NCI-H2029 (cell line): Measurements from ENCODE around the gene PLSCR3.
A peak's percentile ranks its signal among the peaks of the same experiment; 100 is the strongest.
"Not testable (repeated sequence)": the region's sequence is repeated elsewhere in the genome, so short reads cannot be mapped to it uniquely, and the experiment has no call there.

ENCODE experiments used
- DNase-seq: peaks from one replicate; lab custom pipeline; 2025; lab: John Stamatoyannopoulos, UW

The PLSCR3 gene

GRCh38 chr17:7380321-7380720, 14.0 kb downstream of the PLSCR3 start:
- no peak for DNase-seq

DNA sequence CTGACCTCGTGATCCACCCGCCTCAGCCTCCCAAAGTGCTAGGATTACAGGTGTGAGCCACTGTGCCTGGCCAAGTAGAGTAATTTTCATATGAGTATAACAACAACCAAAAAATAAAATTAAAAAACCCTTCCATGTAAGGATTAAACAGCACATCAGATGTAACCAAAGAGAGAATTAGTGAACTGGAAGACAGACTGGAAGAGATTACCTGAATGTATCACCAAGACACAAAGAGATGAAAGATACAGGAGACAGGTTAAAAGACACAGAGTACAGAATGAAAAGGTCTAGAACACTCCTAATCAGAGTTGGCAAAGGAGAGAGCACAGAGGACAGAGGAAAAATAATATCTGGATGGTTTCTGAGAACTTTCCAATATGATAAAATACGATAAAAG, 15.2 kb downstream of the PLSCR3 start:
- DNase-seq: no peak

- no peak for DNase-seq
Observed at GRCh38 chr17:7374353-7374752, 20.0 kb downstream of the PLSCR3 start.

DNA sequence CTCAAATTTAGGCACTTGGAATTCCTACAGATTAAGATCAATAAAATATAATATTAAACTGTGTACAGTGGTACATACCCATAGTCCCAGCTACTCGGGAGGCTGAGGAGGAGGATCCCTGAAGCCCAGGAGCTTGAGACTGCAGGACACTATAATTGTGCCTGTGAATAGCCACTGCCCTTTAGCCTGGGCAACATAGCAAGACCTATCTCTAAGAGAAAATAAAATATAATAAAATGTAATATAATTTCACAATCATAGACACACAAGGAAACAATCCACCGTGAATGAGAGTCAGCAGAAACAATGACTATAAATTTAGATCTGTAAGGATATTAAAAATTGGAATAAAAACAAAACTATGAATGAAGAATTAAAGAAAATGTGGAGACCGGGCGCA, 23.5 kb downstream of the PLSCR3 start:
- no peak for DNase-seq

- no peak for DNase-seq
Observed at GRCh38 chr17:7369825-7370224, 24.5 kb downstream of the PLSCR3 start.

DNA sequence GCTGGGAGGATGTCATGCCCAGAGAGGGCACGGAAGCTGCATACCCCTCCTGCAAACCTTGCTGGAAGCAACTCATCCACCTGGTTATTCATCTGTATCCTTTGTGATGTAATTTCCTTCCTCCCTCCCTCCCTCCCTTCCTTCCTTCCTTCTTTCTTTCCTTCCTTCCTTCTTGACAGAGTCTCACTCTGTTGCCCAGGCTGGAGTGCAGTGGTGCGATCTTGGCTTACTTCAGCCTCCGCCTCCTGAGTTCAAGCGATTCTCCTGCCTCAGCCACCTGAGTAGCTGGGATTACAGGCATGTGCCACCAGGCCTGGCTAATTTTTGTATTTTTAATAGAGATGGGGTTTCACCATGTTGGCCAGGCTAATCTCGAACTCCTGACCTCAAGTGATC, 25.7 kb downstream of the PLSCR3 start:
- DNase-seq: not testable (repeated sequence)

GRCh38 chr17:7367918-7368598, 26.3 kb downstream of the PLSCR3 start:
- no peak for DNase-seq

DNA sequence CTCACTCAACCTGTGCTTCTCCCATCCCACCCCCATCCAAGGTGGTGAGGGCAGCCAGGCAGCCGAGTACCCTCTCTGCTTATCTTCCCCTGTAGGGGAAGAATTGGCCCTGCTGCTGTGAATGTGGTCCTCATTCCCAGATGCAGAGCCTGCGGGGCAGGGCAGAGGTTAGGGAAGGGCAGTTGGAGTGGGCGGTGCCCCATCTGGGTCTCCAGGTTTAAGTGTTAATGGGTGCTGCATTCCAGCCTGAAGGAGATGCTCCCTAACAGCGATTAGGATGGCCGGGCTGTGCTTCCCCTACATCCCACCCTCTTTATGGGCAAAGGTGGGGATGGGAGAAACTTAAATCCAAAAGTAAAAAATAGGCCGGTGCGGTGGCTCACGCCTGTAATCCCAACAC, 27.2 kb downstream of the PLSCR3 start:
- DNase-seq: no peak

- DNase-seq: not testable (repeated sequence)
Observed at GRCh38 chr17:7365963-7366362, 28.4 kb downstream of the PLSCR3 start.

DNA sequence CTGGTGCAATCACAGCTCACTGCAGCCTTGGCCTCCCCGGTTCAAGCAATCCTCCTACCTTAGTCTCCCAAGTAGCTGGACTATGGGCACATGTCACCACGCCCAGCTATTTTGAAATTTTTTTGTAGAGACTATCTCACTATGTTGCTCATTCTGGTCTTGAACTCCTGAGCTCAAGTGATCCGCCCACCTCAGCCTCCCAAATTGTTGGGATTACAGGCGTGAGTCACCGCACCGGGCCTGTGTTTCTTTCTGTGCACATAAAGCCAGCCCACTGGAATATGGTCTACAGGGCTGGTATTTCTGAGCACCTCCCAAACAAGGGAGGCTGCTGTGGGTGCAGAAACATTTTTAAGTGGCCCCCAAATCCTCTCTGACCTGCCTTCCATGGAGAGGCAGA, 31.0 kb downstream of the PLSCR3 start:
- no peak for DNase-seq

- DNase-seq: no peak
Observed at GRCh38 chr17:7361906-7362305, 32.4 kb downstream of the PLSCR3 start.

GRCh38 chr17:7357381-7357780, 36.9 kb downstream of the PLSCR3 start:
- no peak for DNase-seq

DNA sequence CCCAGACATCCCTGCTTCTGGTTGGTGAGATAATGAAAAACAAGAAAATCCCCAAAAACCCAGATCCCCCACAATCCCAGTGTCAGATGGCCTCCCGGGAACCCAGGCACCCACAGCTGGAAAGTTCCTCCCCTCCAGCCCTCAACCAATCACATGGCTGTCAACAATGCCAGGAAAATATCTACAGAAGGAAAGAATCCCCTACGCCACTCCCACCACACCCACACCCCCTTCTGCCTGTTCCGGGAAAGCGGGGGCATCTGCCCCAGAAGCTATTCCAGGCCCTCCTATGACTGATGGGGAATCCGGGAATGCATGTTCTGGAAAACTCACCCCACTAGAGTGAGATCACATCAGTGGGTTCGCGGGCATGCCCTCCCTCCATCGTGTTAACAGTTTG, 37.6 kb downstream of the PLSCR3 start:
- no peak for DNase-seq

- peak; percentile 33 for DNase-seq
Observed at GRCh38 chr17:7356072-7356549, 38.2 kb downstream of the PLSCR3 start.

GRCh38 chr17:7355573-7355972, 38.8 kb downstream of the PLSCR3 start:
- DNase-seq: no peak

DNA sequence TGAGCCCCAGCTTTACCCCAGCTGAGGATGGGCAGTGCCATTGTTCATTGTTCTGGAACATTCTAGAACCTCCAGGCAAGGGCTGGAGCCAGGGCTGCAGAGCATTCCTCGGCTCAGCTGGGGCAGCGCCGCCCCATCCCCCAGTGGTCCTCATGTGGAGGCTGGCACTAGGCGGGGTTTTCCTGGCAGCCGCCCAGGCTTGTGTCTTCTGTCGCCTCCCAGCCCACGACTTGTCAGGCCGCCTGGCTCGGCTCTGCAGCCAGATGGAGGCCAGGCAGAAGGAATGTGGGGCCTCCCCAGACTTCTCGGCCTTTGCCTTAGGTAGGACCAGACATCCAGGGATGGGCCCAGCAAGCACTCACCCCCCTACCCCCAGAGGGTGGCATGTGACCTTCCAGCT, 39.3 kb downstream of the PLSCR3 start, which contains the start of gene TMEM95:
Gene TMEM95, plus strand, starts transcription at position 104 of the 400 bp plus-strand sequence. Its CDS starts 49 bp downstream, at position 153.
- no peak for DNase-seq

DNA sequence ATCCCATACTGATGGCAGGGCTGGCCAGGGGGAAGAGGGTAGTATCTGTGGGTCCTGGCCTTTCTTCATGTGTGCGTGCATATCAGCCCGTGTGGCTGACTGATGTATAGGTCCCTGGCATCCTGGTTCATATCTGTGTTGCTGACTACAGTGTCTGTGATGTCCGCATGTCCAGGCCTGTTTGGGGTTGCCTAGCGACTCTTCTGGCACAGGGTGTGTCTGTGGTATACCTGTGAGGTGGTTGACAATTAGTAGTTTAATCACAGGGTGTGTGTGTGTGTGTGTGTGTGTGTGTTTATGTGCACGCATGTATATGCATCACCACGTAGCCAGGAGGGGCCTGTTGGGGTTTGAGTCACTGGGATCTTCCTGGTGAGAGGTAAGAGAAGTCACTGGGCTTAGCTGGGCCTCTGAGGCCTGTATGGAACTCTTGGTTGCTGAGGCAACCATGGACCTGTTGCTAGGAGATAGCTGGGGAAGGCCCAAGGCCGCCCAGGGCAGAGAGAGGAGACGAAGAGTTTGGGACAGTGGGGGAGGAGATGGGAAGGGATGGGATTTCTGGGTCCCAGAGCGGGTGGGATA, 40.0 kb downstream of the PLSCR3 start:
- no peak for DNase-seq

DNA sequence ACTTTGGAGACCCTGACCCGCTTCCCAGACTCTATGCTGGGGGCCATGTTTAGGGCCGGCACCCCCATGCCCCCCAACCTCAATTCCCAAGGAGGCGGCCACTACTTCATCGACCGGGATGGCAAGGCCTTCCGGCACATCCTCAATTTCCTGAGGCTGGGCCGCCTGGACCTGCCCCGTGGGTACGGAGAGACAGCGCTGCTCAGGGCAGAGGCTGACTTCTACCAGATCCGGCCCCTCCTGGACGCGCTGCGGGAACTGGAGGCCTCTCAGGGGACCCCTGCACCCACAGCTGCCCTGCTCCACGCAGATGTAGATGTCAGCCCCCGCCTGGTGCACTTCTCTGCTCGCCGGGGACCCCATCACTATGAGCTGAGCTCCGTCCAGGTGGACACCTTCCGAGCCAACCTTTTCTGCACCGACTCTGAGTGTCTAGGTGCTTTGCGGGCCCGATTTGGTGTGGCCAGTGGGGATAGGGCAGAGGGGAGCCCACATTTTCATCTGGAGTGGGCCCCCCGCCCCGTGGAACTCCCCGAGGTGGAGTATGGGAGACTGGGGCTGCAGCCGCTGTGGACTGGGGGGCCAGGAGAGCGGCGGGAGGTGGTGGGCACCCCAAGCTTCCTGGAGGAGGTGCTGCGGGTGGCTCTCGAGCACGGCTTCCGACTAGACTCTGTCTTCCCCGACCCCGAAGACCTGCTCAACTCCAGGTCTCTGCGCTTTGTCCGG, 41.3 kb downstream of the PLSCR3 start:
- DNase-seq: no peak

- DNase-seq: no peak
Observed at GRCh38 chr17:7352503-7352889, 41.8 kb downstream of the PLSCR3 start.

DNA sequence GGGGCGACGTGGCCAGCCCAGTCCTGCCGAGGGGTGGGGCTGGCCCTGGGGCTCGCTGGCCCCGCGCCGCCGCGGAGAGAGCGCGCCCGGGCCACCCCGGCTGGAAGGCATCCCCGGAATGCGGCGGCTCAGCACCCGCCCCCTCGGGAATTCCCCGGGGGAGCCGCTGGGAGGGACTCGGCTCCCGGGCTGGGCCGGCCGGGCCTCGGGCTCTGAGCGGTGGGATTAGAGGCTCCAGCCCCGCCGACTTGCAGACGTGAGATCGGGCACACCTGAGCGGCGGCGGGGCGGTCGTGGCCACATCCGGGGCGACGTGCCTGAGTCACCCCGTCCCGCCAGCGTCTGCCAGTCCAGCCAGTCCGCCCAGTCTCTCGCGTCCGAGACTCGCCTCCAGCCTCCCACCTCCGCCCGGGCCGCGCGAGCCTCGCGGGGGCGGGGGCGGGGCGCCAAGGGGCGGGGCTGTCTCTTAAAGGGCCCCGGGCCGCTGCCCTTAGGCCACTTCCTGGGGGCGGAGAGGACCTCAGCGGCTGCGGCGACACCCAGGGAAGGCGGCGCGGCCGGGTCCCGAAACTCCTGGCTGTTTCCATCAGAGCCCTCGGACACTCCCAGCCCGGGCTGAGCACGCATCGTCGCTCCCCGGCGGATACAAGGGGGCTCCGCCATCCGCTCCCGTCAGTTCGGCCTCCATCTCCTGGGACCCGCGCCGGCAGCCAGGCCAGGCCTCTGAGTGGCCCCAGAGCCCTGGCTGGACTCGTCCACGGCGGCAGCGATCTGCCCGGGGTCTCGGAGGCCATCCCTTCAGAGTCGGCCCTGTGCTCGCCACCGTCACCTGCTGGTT, 42.4 kb downstream of the PLSCR3 start, which contains the start of gene KCTD11:
Gene KCTD11, plus strand, starts transcription at position 498 of the 838 bp plus-strand sequence.
- no peak for DNase-seq

GRCh38 chr17:7348478-7349242, 45.7 kb downstream of the PLSCR3 start:
- DNase-seq: no peak
